Smooth muscle cell (in vitro differentiated cells): ENCODE data around the gene HDAC9. TPM values are rescaled to one million over a fixed set of nuclear protein-coding genes. Genes with fewer than 3 reads are reported as not detected.
A peak's percentile ranks its signal among the peaks of the same experiment; 100 is the strongest.

ENCODE experiments used
- DNase-seq: peaks from one replicate; lab custom pipeline; 2025; ENCODE audit not compliant: unreplicated experiment; lab: John Stamatoyannopoulos, UW
- H2AFZ ChIP-seq: fragments of 200-600 bp; sonication (generic); 2 replicates; pipeline ENCODE4 v1.6.0; 2016; ENCODE audit warnings: antibody characterized with exemption, low read depth, mild to moderate bottlenecking
- H3F3A ChIP-seq: fragments of 200-600 bp; sonication (generic); 2 replicates; pipeline ENCODE4 v1.6.0; 2017; ENCODE audit warnings: antibody characterized with exemption, low read depth
- H3K27ac ChIP-seq: fragments of 200-600 bp; sonication (generic); 2 replicates; pipeline ENCODE4 v1.5.1; 2016; ENCODE audit warnings: low read depth, mild to moderate bottlenecking
- H3K27me3 ChIP-seq: fragments of 200-600 bp; sonication (generic); 2 replicates; pipeline ENCODE4 v1.6.1; 2016; ENCODE audit warnings: low read depth, mild to moderate bottlenecking
- H3K36me3 ChIP-seq: fragments of 200-600 bp; sonication (generic); 2 replicates; pipeline ENCODE4 v1.5.1; 2016; ENCODE audit warnings: low read depth
- H3K4me1 ChIP-seq: fragments of 200-600 bp; sonication (generic); 2 replicates; pipeline ENCODE4 v1.5.1; 2016; ENCODE audit warnings: low read depth
- H3K4me2 ChIP-seq: fragments of 200-600 bp; sonication (generic); 2 replicates; pipeline ENCODE4 v1.6.0; 2016; ENCODE audit warnings: mild to moderate bottlenecking
- H3K4me3 ChIP-seq: fragments of 200-600 bp; sonication (generic); 2 replicates; pipeline ENCODE4 v1.5.1; 2016; ENCODE audit warnings: mild to moderate bottlenecking
- H3K79me2 ChIP-seq: fragments of 200-600 bp; sonication (generic); 2 replicates; pipeline ENCODE4 v1.6.0; 2016; ENCODE audit warnings: low read depth, mild to moderate bottlenecking
- H3K9ac ChIP-seq: fragments of 200-600 bp; sonication (generic); 2 replicates; pipeline ENCODE4 v1.6.0; 2016; ENCODE audit warnings: low read depth
- H3K9me3 ChIP-seq: fragments of 200-600 bp; sonication (generic); replicated peaks from 2 replicates; pipeline ENCODE4 v1.5.1; 2016; ENCODE audit warnings: low read depth
- H4K20me1 ChIP-seq: fragments of 200-600 bp; sonication (generic); 2 replicates; pipeline ENCODE4 v1.6.0; 2016; ENCODE audit warnings: low read depth
- CTCF ChIP-seq: fragments of 200-600 bp; sonication (generic); IDR thresholded peaks from 2 replicates; pipeline ENCODE4 v1.5.1; 2017; ENCODE audit warnings: borderline replicate concordance, mild to moderate bottlenecking, antibody characterized with exemption; ENCODE audit not compliant: insufficient read depth, poor library complexity, severe bottlenecking
- WGBS: methylation state at CpG from one replicate; pipeline ENCODE4 v1.1.7; 2016; ENCODE audit warnings: low lambda C conversion rate; 5-methylcytosine and 5-hydroxymethylcytosine counted together
- polyA plus RNA-seq: library from polyadenylated mRNA; unstranded; fragments of >200 nt; fragmentation: Nextera tagmentation; extraction: Ambion mirVana; gene quantifications from 2 replicates; pipeline ENCODE4 v1.2.1, GENCODE V29; 2016
- total RNA-seq: library from RNA; depleted of rRNA; stranded (reverse); fragments of >200 nt; gene quantifications from 2 replicates; pipeline ENCODE4 v1.2.3, GENCODE V29; 2014

The HDAC9 gene
- total and polyA plus RNA-seq, 2 experiments from 2014 or later: 2.2 to 7.1 TPM

GRCh38 chr7:18593602-18594279 is 98.2 kb downstream of the HDAC9 start:
- no peaks in the 10 kb centered on the region for H3K27me3 ChIP-seq
- no peak overlapping the region for H3K9ac ChIP-seq

GRCh38 chr7:18597754-18598153 is 102.2 kb downstream of the HDAC9 start:
- Histone ChIP-seq H3F3A (no peaks in the 10 kb centered on the region), H3K4me1 (no peaks in the 10 kb centered on the region), H3K36me3 (peaks cover 16% of the 10 kb centered on the region), H3K27me3 (no peaks in the 10 kb centered on the region), H3K27ac (no peak overlapping the region), H4K20me1 (no peaks in the 10 kb centered on the region), H2AFZ (no peak overlapping the region), H3K4me3 (no peak overlapping the region), H3K4me2 (no peak overlapping the region), H3K9me3 (peaks cover 13% of the 10 kb centered on the region), H3K79me2 (no peaks in the 10 kb centered on the region), H3K9ac (no peak overlapping the region)
- no peak for TF ChIP-seq CTCF
- 29% methylated on average over 1 of the region's 1 CpG for WGBS
- DNase-seq: no peak

More at GRCh38 chr7:18593602-18594279, 98.2 kb downstream of the HDAC9 start:
- Histone ChIP-seq H3K9me3 (no peaks in the 10 kb centered on the region), H3K4me3 (no peak overlapping the region), H3K4me2 (no peak overlapping the region), H3K4me1 (no peaks in the 10 kb centered on the region), H3K27ac (no peak overlapping the region), H3K36me3 (no peaks in the 10 kb centered on the region), H3F3A (no peaks in the 10 kb centered on the region), H2AFZ (no peak overlapping the region), H3K79me2 (no peaks in the 10 kb centered on the region), H4K20me1 (no peaks in the 10 kb centered on the region)
- WGBS: 83% methylated on average over 4 of the region's 4 CpGs
- TF ChIP-seq CTCF: no peak
- DNase-seq: no peak

GRCh38 chr7:18607025-18607424 is 111.5 kb downstream of the HDAC9 start:
- DNase-seq: no peak
- Histone ChIP-seq H3K27ac (no peak overlapping the region), H3K27me3 (no peaks in the 10 kb centered on the region), H3K4me3 (no peak overlapping the region), H3K79me2 (no peaks in the 10 kb centered on the region), H3K4me2 (no peak overlapping the region), H3K4me1 (no peaks in the 10 kb centered on the region), H3F3A (no peaks in the 10 kb centered on the region), H4K20me1 (no peaks in the 10 kb centered on the region), H3K9ac (no peak overlapping the region), H2AFZ (no peak overlapping the region), H3K36me3 (peaks cover 6% of the 10 kb centered on the region), H3K9me3 (peaks cover 11% of the 10 kb centered on the region)
- WGBS: 89% methylated on average over 1 of the region's 1 CpG
- TF ChIP-seq CTCF: no peak

- no peak for DNase-seq
- H4K20me1 ChIP-seq: no peaks in the 10 kb centered on the region
- no peak overlapping the region for H3K9ac ChIP-seq
- no peak overlapping the region for H2AFZ ChIP-seq
- no peaks in the 10 kb centered on the region for H3K9me3 ChIP-seq
- no peak overlapping the region for H3K4me3 ChIP-seq
- no peaks in the 10 kb centered on the region for H3K79me2 ChIP-seq
- H3K27me3 ChIP-seq: no peaks in the 10 kb centered on the region
- no peaks in the 10 kb centered on the region for H3K36me3 ChIP-seq
- H3K4me1 ChIP-seq: no peaks in the 10 kb centered on the region
- H3K4me2 ChIP-seq: no peak overlapping the region
- no peak overlapping the region for H3K27ac ChIP-seq
- no peaks in the 10 kb centered on the region for H3F3A ChIP-seq
- 37% methylated on average over 8 of the region's 8 CpGs for WGBS
- TF ChIP-seq CTCF: peak; percentile 45
These were observed 114.9 kb downstream of the HDAC9 start for GRCh38 chr7:18610331-18610948.
